Vagina (tissue), 2 donors: ENCODE results near the gene PTPRG. TPM values are rescaled to one million over a fixed set of nuclear protein-coding genes. Genes with fewer than 3 reads are reported as not detected.

ENCODE experiments used
- DNase-seq, 2 donors: peaks; one replicate each; pipeline ENCODE4 v3.0.0-alpha.2; 2017; ENCODE audit errors: extremely low spot score in 2 of 2
- H3K27ac ChIP-seq: fragments of 200-600 bp; sonication (generic); one replicate; pipeline ENCODE4 v1.5.1; 2019
- H3K27me3 ChIP-seq: fragments of 200-600 bp; sonication (generic); one replicate; pipeline ENCODE4 v1.5.1; 2019
- H3K36me3 ChIP-seq, 2 donors: fragments of 200-600 bp; sonication (generic); one replicate each; pipeline ENCODE4 v1.5.1; 2017 to 2019
- H3K4me1 ChIP-seq: fragments of 200-600 bp; sonication (generic); one replicate; pipeline ENCODE4 v1.5.1; 2019
- H3K4me3 ChIP-seq, 2 donors: fragments of 200-600 bp; sonication (generic); 1 replicate in 1 of 2; 2 replicates in 1 of 2; pipeline ENCODE4 v1.5.1; 2016 to 2019
- H3K9me3 ChIP-seq: fragments of 200-600 bp; sonication (generic); one replicate; pipeline ENCODE4 v1.5.1; 2019
- CTCF ChIP-seq, 3 experiments: fragments of 450-650 bp in 2 of 3; fragments of 200-600 bp in 1 of 3; sonication (generic) in 1 of 3; IDR thresholded peaks; one replicate each; pipeline ENCODE4 v1.5.1; 2017 to 2019; ENCODE audit warnings: antibody characterized with exemption in 3 of 3, mild to moderate bottlenecking in 2 of 3, moderate library complexity in 2 of 3
- POLR2A ChIP-seq, 2 donors: fragments of 450-650 bp; IDR thresholded peaks; one replicate each; pipeline ENCODE4 v1.6.1; 2017; ENCODE audit warnings: antibody characterized with exemption in 2 of 2, mild to moderate bottlenecking in 2 of 2, moderate library complexity in 2 of 2
- POLR2AphosphoS5 ChIP-seq, 2 donors: sonication (generic); formaldehyde crosslinking; IDR thresholded peaks; one replicate each; pipeline ENCODE4 v1.9.0; 2017; ENCODE audit warnings: antibody characterized with exemption in 2 of 2, mild to moderate bottlenecking in 2 of 2, low read depth in 1 of 2; ENCODE audit not compliant: insufficient read depth in 1 of 2
- intact Hi-C: fragments of 100-400 bp; cut with DNase I; formaldehyde crosslinking; loops from one replicate; pipeline ENCODE4 v1.15.1; 2023
- total RNA-seq: library from RNA; depleted of rRNA; stranded (reverse); fragments of >200 nt; gene quantifications from one replicate; pipeline ENCODE4 v1.2.3, GENCODE V29; 2016

PTPRG gene
- total RNA-seq, 1 donor from 2014 or later = 47.6 TPM

DNA sequence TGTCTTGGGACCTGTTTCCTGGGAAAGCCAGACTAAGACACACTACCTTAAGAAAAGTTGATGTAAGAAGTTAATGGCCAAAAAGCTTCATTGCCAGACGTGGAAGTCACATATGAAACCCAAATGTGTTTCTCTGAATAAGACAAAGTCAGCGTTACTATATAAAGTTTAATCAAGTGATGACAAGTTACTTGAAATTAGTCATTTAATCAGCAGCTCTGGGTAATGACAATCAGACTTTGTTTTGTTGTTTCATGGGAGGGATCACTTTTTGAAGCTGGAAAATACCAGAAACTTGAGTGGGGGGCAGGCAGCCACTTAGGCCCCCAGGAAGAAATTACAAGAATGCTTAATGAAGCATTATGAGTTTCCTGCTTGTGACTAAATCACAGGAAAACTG lies 218.6 kb downstream of the PTPRG start:
- Histone ChIP-seq H3K9me3 (no peaks in the 10 kb centered on the region), H3K27me3 (no peaks in the 10 kb centered on the region), H3K4me3 (no peak overlapping the region), H3K36me3 (no peaks in the 10 kb centered on the region), H3K4me1 (peaks cover 30% of the 10 kb centered on the region), H3K27ac (no peak overlapping the region)
- DNase-seq = no peak
- TF ChIP-seq POLR2AphosphoS5 (IDR thresholded peaks at IDR 0.05; ENCODE audit: insufficient read depth in 1 of 2, low read depth in 1 of 2) = no peak
- TF ChIP-seq CTCF (IDR thresholded peaks at IDR 0.05) = no peak
- no peak for TF ChIP-seq POLR2A (IDR thresholded peaks at IDR 0.05)
- intact Hi-C loops = no loop called here

DNA sequence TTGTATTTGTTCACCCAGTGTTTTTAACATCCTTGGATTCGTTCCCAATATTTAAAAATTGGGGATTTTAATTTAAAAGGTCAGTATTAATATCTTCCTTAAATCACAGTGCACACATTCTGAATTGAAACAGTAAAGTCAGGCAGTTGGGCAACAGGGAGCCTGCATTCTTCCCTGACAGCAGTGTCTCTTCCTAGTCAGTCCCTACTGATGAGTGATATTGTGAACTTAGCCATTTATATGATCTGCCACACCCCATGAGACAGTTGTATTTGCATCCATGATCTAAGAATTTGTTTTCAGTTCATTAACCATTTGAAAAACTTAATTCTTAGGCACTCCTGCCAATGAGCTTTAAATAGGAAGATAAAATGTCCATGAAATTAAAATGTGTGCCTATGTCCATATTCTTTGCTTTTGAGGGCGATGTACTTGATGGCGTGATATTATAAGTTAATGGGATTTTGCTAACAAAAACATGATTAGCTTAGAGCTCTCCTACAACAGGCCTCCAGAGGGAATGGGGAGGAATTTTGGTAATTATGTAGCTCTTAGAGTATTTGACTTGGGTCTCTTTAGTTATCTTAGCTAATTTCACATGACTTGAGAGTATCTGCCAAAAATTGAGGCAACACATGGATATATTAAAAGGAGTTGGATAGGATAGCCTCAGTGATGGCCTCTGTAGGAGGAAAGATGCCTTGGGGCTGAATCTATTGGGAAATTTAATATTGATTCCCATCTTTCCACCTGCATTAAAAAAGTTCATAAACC lies 219.3 kb downstream of the PTPRG start:
- H3K36me3 ChIP-seq = no peaks in the 10 kb centered on the region
- no peak overlapping the region for H3K4me3 ChIP-seq
- no peaks in the 10 kb centered on the region for H3K27me3 ChIP-seq
- no peak for TF ChIP-seq POLR2AphosphoS5 (IDR thresholded peaks at IDR 0.05; ENCODE audit: insufficient read depth in 1 of 2, low read depth in 1 of 2)
- no peak for TF ChIP-seq POLR2A (IDR thresholded peaks at IDR 0.05)
- TF ChIP-seq CTCF (IDR thresholded peaks at IDR 0.05) = no peak
- peaks cover 30% of the 10 kb centered on the region for H3K4me1 ChIP-seq
- H3K9me3 ChIP-seq = no peaks in the 10 kb centered on the region
- intact Hi-C loops = no loop called here
- DNase-seq = no peak
- H3K27ac ChIP-seq = no peak overlapping the region

DNA sequence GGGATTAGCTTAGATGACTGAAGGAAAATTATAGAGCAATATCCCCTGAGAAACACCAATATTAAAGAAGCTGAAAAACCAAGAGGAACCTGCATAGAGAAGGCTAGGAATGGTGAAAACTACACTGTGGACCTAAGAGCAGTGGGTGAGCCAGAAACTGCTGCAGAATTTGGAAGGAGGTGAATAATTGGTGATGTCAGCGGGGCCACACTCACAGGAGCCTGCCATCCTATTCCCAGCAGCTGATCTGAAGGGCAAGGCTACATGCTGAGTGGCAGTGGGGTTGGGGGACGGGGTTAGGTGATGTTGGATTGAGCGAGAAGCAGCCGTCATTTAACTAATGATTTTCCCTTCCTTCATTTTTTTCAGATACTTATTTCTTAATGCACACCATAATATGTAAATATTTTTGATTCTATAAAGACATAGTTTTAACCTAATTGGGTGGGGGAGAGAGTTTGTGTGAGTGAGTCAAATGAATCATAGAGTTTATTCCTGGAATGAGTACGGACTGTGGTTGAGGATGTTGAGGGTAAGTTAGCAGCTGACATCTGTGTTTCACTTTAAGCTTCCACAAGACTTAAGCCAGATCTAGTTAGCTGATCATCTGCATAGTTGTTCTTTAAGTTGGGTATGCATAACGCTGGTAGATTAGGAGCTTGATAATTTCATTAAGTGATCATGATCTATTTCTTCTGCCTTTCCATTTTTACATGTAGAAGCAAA lies 222.8 kb downstream of the PTPRG start:
- Histone ChIP-seq H3K9me3 (no peaks in the 10 kb centered on the region), H3K4me1 (peaks cover 12% of the 10 kb centered on the region), H3K36me3 (no peaks in the 10 kb centered on the region), H3K27me3 (no peaks in the 10 kb centered on the region), H3K4me3 (no peak overlapping the region), H3K27ac (no peak overlapping the region)
- intact Hi-C loops = no loop called here
- DNase-seq = no peak
- TF ChIP-seq POLR2AphosphoS5 (IDR thresholded peaks at IDR 0.05; ENCODE audit: insufficient read depth in 1 of 2, low read depth in 1 of 2) (no peak), CTCF (IDR thresholded peaks at IDR 0.05) (no peak), POLR2A (IDR thresholded peaks at IDR 0.05) (no peak)

DNA sequence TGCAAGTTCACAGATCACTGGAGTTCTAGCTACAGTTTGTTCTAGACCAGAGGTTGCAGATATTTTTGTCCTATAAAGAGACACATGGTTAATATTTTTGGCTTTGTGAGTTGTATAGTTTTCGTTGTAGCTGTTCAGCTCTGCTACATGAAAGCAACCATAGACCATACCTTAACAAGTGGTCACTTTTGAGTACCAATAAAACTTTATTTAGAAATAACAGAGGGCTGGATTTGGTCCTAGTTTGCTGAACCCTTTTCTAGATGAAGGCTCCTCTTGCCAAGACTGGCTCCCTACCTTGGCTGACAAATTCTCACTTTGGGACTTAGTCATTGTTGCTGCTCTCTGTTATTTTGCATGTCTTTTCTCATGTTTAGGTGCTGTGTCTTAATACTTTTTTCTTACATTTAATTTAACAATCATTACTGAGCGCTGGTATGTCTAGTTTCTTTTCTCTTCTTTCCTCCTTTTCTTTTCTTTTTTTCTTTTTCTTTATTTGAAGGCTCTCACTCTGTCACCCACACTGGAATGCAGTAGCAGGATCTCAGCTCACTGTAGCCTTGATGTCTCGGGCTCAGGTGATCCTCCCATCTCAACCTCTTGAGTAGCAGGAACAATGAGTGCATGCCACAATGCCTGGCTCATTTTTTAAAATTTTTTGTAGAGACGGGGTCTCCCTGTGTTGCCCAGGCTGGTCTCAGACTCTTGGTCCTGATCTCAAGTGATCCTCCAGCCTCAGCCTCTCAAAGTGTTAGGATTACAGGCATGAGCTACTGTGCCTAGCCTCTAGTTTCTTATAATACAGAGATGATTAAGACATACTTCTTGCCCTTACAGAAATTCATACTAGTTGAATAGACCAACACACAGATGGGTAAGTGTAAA lies 227.5 kb downstream of the PTPRG start:
- H3K4me3 ChIP-seq = no peak overlapping the region
- H3K36me3 ChIP-seq = no peaks in the 10 kb centered on the region
- H3K9me3 ChIP-seq = no peaks in the 10 kb centered on the region
- intact Hi-C loops = no loop called here
- TF ChIP-seq CTCF (IDR thresholded peaks at IDR 0.05) (no peak), POLR2AphosphoS5 (IDR thresholded peaks at IDR 0.05; ENCODE audit: insufficient read depth in 1 of 2, low read depth in 1 of 2) (no peak), POLR2A (IDR thresholded peaks at IDR 0.05) (no peak)
- no peaks in the 10 kb centered on the region for H3K27me3 ChIP-seq
- DNase-seq = no peak
- peaks cover 10% of the 10 kb centered on the region for H3K4me1 ChIP-seq
- H3K27ac ChIP-seq = no peak overlapping the region
